Transverse colon (tissue), 4 donors: ENCODE results near the gene CHSY3.

Experiments
- CTCF ChIP-seq, 5 experiments: fragments of 200-600 bp in 3 of 5; fragments of 450-650 bp in 2 of 5; sonication (generic) in 3 of 5; IDR thresholded peaks; 1 replicate in 2 of 5; 2 replicates in 3 of 5; pipeline ENCODE4 v1.5.1; 2016 to 2017; ENCODE audit warnings: antibody characterized with exemption in 5 of 5, inconsistent platforms in 3 of 5, mild to moderate bottlenecking in 2 of 5, moderate library complexity in 1 of 5
- EP300 ChIP-seq: sonication (generic); formaldehyde crosslinking; IDR thresholded peaks from one replicate; pipeline ENCODE4 v1.6.1; 2017; ENCODE audit warnings: antibody characterized with exemption, low read depth
- POLR2A ChIP-seq: fragments of 450-650 bp; IDR thresholded peaks from one replicate; pipeline ENCODE4 v1.6.1; 2016; ENCODE audit warnings: antibody characterized with exemption, mild to moderate bottlenecking, moderate library complexity
- POLR2AphosphoS5 ChIP-seq, 3 donors: sonication (generic); formaldehyde crosslinking; IDR thresholded peaks; one replicate each; pipeline ENCODE4 v1.6.1; 2016; ENCODE audit warnings: antibody characterized with exemption in 3 of 3

GRCh38 chr5:130102375-130102774 is 198.1 kb downstream of the CHSY3 start:
- TF ChIP-seq CTCF (IDR thresholded peaks at IDR 0.05): no peak
- TF ChIP-seq POLR2AphosphoS5 (IDR thresholded peaks at IDR 0.05): no peak
- no peak for TF ChIP-seq EP300
- no peak for TF ChIP-seq POLR2A
